GM19351 (cell line): ENCODE measurements around the gene COL6A3.
"Not testable (repeated sequence)": the region's sequence is repeated elsewhere in the genome, so short reads cannot be mapped to it uniquely, and the experiment has no call there.

Source experiments
- ATAC-seq: cut with Tn5 transposase; IDR thresholded peaks from one replicate; pipeline ENCODE4 v1.9.1; 2021; ENCODE audit warnings: mild to moderate bottlenecking, moderate library complexity; ENCODE audit not compliant: unreplicated experiment

The COL6A3 gene

GRCh38 chr2:237422309-237422708, 8.3 kb upstream of the COL6A3 start:
- no peak for ATAC-seq

- ATAC-seq = peak; percentile 81
Observed at GRCh38 chr2:237421542-237422116, 7.7 kb upstream of the COL6A3 start.

DNA sequence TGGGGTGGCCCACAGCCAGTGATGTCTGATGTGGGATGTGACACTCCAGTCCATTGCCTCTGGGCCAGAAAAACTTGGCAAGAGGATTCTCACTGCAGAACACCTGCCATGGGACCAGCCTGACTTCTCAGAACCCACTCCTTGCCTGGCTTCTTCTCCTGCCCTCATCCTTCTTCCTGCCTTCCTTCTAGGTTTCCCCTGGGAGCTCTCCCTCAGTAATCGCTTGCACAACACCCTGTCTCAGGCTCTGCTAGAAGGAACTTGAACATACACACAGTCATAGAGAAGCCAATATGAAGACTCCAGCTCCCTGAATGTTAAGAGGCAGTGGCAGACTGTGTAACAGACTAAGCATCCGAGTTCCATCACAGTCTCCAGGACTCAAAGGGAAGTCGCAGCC, 4.3 kb upstream of the COL6A3 start:
- no peak for ATAC-seq

- no peak for ATAC-seq
Observed at GRCh38 chr2:237412988-237413776, 782 bp downstream of the COL6A3 start.

DNA sequence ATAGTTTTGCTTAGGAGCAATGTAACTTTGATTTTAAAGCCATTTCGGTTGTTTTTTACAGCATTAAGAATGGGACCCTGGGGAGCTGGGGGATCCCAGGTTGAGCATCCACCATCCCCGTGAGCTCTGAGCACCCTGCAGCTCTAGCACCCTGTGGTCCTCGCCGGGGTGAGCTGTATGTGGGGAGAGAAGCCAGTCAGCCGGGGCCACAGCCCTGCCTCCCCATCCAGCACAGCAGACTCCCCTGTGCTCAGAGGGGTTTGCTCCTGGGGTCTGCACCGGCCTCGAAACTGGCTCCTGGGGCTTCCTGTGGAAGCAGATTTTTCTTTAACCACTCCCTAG, 1.3 kb downstream of the COL6A3 start:
- no peak for ATAC-seq

- no peak for ATAC-seq
Observed at GRCh38 chr2:237411683-237412423, 2.1 kb downstream of the COL6A3 start.

GRCh38 chr2:237411092-237411601, 2.8 kb downstream of the COL6A3 start:
- ATAC-seq = no peak

DNA sequence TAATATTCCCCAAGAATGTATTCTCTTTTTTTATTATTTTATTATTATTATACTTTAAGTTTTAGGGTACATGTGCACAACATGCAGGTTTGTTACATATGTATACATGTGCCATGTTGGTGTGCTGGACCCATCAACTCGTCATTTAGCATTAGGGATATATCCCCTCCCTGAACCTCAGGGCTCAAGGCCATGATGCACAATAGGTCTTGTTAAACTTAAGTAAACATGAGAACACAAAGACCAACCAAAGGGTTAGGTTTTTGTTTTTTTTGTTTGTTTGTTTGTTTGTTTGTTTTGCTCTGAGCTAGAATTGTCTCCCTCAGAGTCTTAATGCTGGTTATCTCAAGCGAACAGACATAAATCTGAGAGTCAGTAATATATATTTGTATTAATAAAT, 4.7 kb downstream of the COL6A3 start:
- ATAC-seq = not testable (repeated sequence)

DNA sequence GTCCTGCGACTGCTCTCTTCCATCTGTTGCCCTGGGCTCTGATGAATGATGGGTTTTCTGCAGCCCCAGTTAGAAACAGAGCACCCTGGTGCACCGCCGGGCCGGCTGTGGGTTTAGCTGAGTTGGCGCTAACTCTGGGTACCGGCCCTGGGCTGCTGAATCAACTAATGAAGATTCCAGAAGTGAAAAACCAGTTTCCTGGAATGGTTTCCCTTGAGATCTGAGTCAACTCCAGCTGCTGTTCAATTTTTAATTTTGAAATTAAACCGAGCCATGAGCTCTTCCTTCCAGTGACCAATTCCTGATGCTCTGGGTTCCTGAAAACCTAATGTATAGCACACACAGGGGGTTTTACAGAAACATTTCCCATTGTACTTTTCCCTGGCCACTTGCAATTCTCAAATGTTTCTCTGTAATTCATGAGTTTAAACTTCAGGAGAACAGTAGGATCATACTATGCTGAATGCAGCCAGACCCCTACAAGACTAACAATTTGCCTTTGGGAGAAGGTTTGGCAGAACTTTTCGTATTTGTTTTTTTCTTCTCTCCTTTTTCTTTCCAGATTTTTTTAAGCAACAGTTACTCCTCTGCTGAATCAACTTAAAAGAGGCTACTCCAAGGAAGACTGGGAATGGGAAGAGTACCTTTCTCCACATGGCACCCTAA, 5.5 kb downstream of the COL6A3 start:
- no peak for ATAC-seq

- no peak for ATAC-seq
Observed at GRCh38 chr2:237407700-237408099, 6.3 kb downstream of the COL6A3 start.

- ATAC-seq = no peak
Observed at GRCh38 chr2:237406371-237406895, 7.5 kb downstream of the COL6A3 start.

DNA sequence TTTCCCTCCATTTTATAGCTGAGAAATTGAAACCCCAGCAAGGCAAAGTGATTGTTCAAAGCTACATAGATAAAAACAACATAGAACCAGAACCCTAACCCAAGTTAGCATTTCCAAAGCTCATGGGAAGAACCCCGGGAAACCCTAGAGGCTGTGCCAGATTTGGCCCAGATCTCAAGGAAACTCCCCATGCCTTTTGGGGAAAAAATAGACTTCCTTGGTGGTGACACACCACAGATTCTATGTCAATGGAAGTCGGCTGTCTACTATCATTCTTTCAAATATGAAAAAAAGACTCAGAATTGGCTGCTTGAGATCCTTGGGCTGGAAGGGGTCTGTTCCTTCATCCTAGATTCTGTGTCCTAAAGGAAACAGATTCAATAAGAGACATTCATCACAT, 8.4 kb downstream of the COL6A3 start:
- ATAC-seq = no peak

DNA sequence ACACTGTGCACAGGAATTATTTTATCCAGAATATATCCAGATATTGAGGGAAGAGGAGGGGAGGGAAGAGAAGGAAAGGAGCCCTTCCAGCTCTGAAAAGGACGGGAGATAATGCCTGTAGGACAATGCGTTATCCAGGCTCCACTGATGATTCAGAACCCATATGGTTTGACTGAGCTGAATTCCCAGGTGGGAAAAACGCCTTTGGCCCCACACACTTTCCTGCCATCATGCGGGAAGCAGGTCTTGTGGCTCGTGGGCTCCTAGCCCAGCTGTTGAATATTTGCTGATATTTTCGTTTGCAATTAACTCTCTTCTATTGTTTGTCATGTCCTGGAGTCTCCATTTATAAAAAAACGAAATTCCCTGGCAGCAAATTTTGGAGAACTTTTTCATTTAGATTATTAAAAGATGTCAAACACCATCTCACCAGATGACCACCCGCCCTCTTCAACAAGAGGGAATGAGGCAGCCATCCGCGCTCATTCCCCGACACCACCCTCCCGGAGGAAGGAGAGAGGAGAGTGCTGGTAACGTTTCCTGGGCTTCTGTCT, 8.9 kb downstream of the COL6A3 start:
- no peak for ATAC-seq

DNA sequence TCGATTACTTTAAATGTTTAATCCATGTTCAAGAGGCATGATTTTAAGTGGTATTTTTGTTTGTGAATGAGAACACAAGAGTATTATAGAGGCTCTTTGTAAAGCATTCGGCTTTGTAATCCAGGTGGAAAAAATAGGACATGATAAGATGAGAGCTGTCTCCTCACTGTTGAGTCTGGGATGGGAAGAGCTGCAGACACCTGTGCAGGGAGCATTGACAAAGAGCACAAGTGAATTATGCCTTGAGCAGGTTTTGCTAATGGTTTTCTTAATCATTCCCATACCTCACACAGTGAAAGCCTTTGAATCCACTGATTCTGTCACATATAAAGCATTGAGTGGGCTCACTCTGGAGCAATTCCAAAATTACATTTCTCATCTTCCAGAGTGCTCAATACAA, 9.6 kb downstream of the COL6A3 start:
- ATAC-seq = no peak

GRCh38 chr2:237403024-237403882, 10.7 kb downstream of the COL6A3 start:
- ATAC-seq = no peak

GRCh38 chr2:237400199-237400598, 13.8 kb downstream of the COL6A3 start:
- ATAC-seq = no peak

DNA sequence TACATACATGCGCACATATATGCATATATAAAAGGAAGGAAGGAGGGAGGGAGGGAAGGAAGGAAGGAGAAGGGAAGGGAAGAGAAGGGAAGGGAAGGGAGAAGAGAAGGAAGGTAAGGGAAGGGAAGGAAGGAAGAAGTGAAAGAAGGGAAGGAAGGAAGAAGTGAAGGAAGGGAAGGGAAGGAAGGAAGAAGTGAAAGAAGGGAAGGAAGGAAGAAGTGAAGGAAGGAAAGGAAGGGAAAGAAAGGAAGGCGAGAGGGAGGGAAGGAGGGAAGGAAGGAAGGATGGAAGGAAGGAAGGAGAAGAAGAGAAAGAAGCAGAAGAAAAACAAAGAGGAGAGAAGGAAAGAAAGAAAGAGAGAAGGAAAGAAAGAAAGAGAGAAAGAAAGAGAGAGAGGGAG, 16.9 kb downstream of the COL6A3 start:
- ATAC-seq = no peak

DNA sequence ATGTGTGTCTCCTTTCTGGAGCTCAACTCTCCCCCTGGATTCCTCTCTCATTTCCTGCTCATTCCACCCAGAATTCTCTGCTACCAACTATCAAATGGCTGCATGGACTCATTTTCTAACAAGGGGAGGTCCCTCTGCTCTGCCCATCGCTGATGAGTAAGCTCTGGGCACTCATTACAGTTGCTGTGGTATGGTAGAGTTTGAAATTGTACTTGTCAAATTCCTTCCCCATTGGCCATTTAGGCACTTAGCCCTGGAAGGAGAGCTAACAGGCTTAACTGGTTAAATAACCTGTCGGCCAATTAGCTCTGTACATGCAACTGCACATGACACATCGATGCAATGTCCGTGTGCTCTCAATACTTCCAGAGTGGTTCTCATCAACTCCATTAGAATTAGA, 20.4 kb downstream of the COL6A3 start:
- no peak for ATAC-seq

DNA sequence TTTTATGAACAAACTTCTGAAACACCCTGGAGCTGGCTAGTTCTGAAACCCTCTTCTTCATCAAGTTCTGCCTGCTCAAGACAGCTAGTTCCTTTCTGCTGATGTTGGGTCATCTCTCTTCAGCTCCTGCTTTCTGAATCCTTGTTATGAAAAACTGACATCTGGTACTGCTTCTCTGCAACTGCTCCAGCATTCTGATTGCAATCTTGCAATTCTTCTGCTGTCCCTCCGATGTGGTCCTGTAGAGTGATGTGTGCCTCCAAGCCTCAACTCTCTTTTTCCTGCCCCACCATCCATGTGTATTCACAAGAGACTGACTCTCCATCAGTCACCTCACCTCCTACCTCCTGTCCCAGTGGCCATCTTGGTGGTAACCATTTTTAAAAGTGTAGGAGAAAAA, 21.8 kb downstream of the COL6A3 start:
- ATAC-seq = no peak

DNA sequence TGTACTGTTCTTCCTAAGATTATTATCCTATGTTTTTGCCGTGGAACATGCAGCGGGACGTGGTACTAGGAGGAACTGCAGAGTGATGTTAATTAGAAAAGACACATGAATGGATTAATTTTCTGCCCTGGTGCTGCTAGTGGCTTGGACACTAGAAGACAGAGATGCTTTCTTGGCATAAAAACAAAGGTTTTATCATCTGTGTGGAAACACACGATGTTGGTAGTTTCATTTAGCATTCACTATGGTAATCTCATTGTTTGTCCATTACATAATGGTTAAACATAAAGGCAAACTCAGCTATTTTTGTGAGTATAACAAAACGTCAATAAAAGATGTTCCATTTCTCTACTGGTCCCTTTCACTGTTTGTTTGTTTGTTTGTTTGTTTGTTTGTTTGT, 22.8 kb downstream of the COL6A3 start:
- no peak for ATAC-seq
